ENCODE results near the gene GOLGA7B.

The GOLGA7B gene

GRCh38 chr10:97812696-97813095 is 36.9 kb upstream of the GOLGA7B start:
- H3K4me3 ChIP-seq (ENCODE audit: insufficient read length, low read depth), result no peak overlapping the region
- no peaks in the 10 kb centered on the region for H3K27me3 ChIP-seq (ENCODE audit: insufficient read depth, insufficient read length)
- H3K9me3 ChIP-seq (ENCODE audit: insufficient read depth, low read length), result no peaks in the 10 kb centered on the region
- peaks cover 2% of the 10 kb centered on the region for H3K4me1 ChIP-seq (ENCODE audit: insufficient read depth, insufficient read length)
- DNase-seq (ENCODE audit: low read depth, low spot score), result no peak
- no peaks in the 10 kb centered on the region for H3K36me3 ChIP-seq (ENCODE audit: insufficient read depth, insufficient read length, low read length)
- no peak overlapping the region for H3K9ac ChIP-seq (ENCODE audit: insufficient read length, low read depth)
- TF ChIP-seq ZNF274 (IDR thresholded peaks at IDR 0.05; ENCODE audit: low read depth, low read length) (no peak), YY1 (IDR thresholded peaks at IDR 0.05; ENCODE audit: insufficient read depth, insufficient read length) (no peak), SUZ12 (IDR thresholded peaks at IDR 0.05; ENCODE audit: extremely low read depth, insufficient read depth, insufficient read length) (no peak)

GRCh38 chr10:97813311-97813710 is 36.3 kb upstream of the GOLGA7B start:
- Histone ChIP-seq H3K27me3 (ENCODE audit: insufficient read depth, insufficient read length) (no peaks in the 10 kb centered on the region), H3K4me1 (ENCODE audit: insufficient read depth, insufficient read length) (peaks cover 2% of the 10 kb centered on the region), H3K9ac (ENCODE audit: insufficient read length, low read depth) (no peak overlapping the region), H3K36me3 (ENCODE audit: insufficient read depth, insufficient read length, low read length) (no peaks in the 10 kb centered on the region), H3K9me3 (ENCODE audit: insufficient read depth, low read length) (no peaks in the 10 kb centered on the region), H3K4me3 (ENCODE audit: insufficient read length, low read depth) (no peak overlapping the region)
- TF ChIP-seq SUZ12 (IDR thresholded peaks at IDR 0.05; ENCODE audit: extremely low read depth, insufficient read depth, insufficient read length), result no peak
- TF ChIP-seq ZNF274 (IDR thresholded peaks at IDR 0.05; ENCODE audit: low read depth, low read length), result no peak
- TF ChIP-seq YY1 (IDR thresholded peaks at IDR 0.05; ENCODE audit: insufficient read depth, insufficient read length), result no peak
- no peak for DNase-seq (ENCODE audit: low read depth, low spot score)

GRCh38 chr10:97814996-97815395 is 34.6 kb upstream of the GOLGA7B start:
- TF ChIP-seq SUZ12 (IDR thresholded peaks at IDR 0.05; ENCODE audit: extremely low read depth, insufficient read depth, insufficient read length), result no peak
- no peak for TF ChIP-seq ZNF274 (IDR thresholded peaks at IDR 0.05; ENCODE audit: low read depth, low read length)
- TF ChIP-seq YY1 (IDR thresholded peaks at IDR 0.05; ENCODE audit: insufficient read depth, insufficient read length), result no peak
- H3K27me3 ChIP-seq (ENCODE audit: insufficient read depth, insufficient read length), result no peaks in the 10 kb centered on the region
- H3K9me3 ChIP-seq (ENCODE audit: insufficient read depth, low read length), result no peaks in the 10 kb centered on the region
- H3K9ac ChIP-seq (ENCODE audit: insufficient read length, low read depth), result no peak overlapping the region
- peaks cover 2% of the 10 kb centered on the region for H3K4me1 ChIP-seq (ENCODE audit: insufficient read depth, insufficient read length)
- H3K4me3 ChIP-seq (ENCODE audit: insufficient read length, low read depth), result no peak overlapping the region
- no peaks in the 10 kb centered on the region for H3K36me3 ChIP-seq (ENCODE audit: insufficient read depth, insufficient read length, low read length)
- no peak for DNase-seq (ENCODE audit: low read depth, low spot score)

- H3K27me3 ChIP-seq (ENCODE audit: insufficient read depth, insufficient read length), result no peaks in the 10 kb centered on the region
These were observed 33.0 kb upstream of the GOLGA7B start for GRCh38 chr10:97816609-97817008.

GRCh38 chr10:97818572-97818971 is 31.1 kb upstream of the GOLGA7B start:
- Histone ChIP-seq H3K4me3 (ENCODE audit: insufficient read length, low read depth) (no peak overlapping the region), H3K9ac (ENCODE audit: insufficient read length, low read depth) (no peak overlapping the region), H3K27me3 (ENCODE audit: insufficient read depth, insufficient read length) (no peaks in the 10 kb centered on the region), H3K4me1 (ENCODE audit: insufficient read depth, insufficient read length) (peaks cover 3% of the 10 kb centered on the region), H3K9me3 (ENCODE audit: insufficient read depth, low read length) (no peaks in the 10 kb centered on the region), H3K36me3 (ENCODE audit: insufficient read depth, insufficient read length, low read length) (no peaks in the 10 kb centered on the region)
- TF ChIP-seq ZNF274 (IDR thresholded peaks at IDR 0.05; ENCODE audit: low read depth, low read length), result no peak
- no peak for TF ChIP-seq YY1 (IDR thresholded peaks at IDR 0.05; ENCODE audit: insufficient read depth, insufficient read length)
- TF ChIP-seq SUZ12 (IDR thresholded peaks at IDR 0.05; ENCODE audit: extremely low read depth, insufficient read depth, insufficient read length), result no peak
- DNase-seq (ENCODE audit: low read depth, low spot score), result no peak

More at GRCh38 chr10:97816609-97817008, 33.0 kb upstream of the GOLGA7B start:
- H3K9me3 ChIP-seq (ENCODE audit: insufficient read depth, low read length), result no peaks in the 10 kb centered on the region
- DNase-seq (ENCODE audit: low read depth, low spot score), result no peak
- peaks cover 4% of the 10 kb centered on the region for H3K4me1 ChIP-seq (ENCODE audit: insufficient read depth, insufficient read length)
- H3K9ac ChIP-seq (ENCODE audit: insufficient read length, low read depth), result no peak overlapping the region
- TF ChIP-seq YY1 (IDR thresholded peaks at IDR 0.05; ENCODE audit: insufficient read depth, insufficient read length) (no peak), ZNF274 (IDR thresholded peaks at IDR 0.05; ENCODE audit: low read depth, low read length) (no peak)
- H3K36me3 ChIP-seq (ENCODE audit: insufficient read depth, insufficient read length, low read length), result no peaks in the 10 kb centered on the region
- no peak overlapping the region for H3K4me3 ChIP-seq (ENCODE audit: insufficient read length, low read depth)

GRCh38 chr10:97820096-97820704 is 29.4 kb upstream of the GOLGA7B start:
- H3K4me3 ChIP-seq (ENCODE audit: insufficient read length, low read depth), result no peak overlapping the region
- no peak for DNase-seq (ENCODE audit: low read depth, low spot score)
- H3K9ac ChIP-seq (ENCODE audit: insufficient read length, low read depth), result no peak overlapping the region
- TF ChIP-seq ZNF274 (IDR thresholded peaks at IDR 0.05; ENCODE audit: low read depth, low read length) (no peak), YY1 (IDR thresholded peaks at IDR 0.05; ENCODE audit: insufficient read depth, insufficient read length) (no peak), SUZ12 (IDR thresholded peaks at IDR 0.05; ENCODE audit: extremely low read depth, insufficient read depth, insufficient read length) (no peak)
- no peaks in the 10 kb centered on the region for H3K9me3 ChIP-seq (ENCODE audit: insufficient read depth, low read length)
- H3K27me3 ChIP-seq (ENCODE audit: insufficient read depth, insufficient read length), result no peaks in the 10 kb centered on the region
- peaks cover 3% of the 10 kb centered on the region for H3K4me1 ChIP-seq (ENCODE audit: insufficient read depth, insufficient read length)
- no peaks in the 10 kb centered on the region for H3K36me3 ChIP-seq (ENCODE audit: insufficient read depth, insufficient read length, low read length)

GRCh38 chr10:97821308-97822038 is 28.2 kb upstream of the GOLGA7B start:
- no peak for DNase-seq (ENCODE audit: low read depth, low spot score)

More at GRCh38 chr10:97821308-97822038, 28.2 kb upstream of the GOLGA7B start:
- no peak for TF ChIP-seq YY1 (IDR thresholded peaks at IDR 0.05; ENCODE audit: insufficient read depth, insufficient read length)
- no peak for TF ChIP-seq SUZ12 (IDR thresholded peaks at IDR 0.05; ENCODE audit: extremely low read depth, insufficient read depth, insufficient read length)
- TF ChIP-seq ZNF274 (IDR thresholded peaks at IDR 0.05; ENCODE audit: low read depth, low read length), result no peak
- Histone ChIP-seq H3K27me3 (ENCODE audit: insufficient read depth, insufficient read length) (no peaks in the 10 kb centered on the region), H3K36me3 (ENCODE audit: insufficient read depth, insufficient read length, low read length) (no peaks in the 10 kb centered on the region), H3K9ac (ENCODE audit: insufficient read length, low read depth) (no peak overlapping the region), H3K4me1 (ENCODE audit: insufficient read depth, insufficient read length) (peaks cover 3% of the 10 kb centered on the region), H3K4me3 (ENCODE audit: insufficient read length, low read depth) (no peak overlapping the region), H3K9me3 (ENCODE audit: insufficient read depth, low read length) (no peaks in the 10 kb centered on the region)

Measured in NT2/D1 (cell line).